ENCODE results near the gene IGDCC3.
A peak's percentile ranks its signal among the peaks of the same experiment; 100 is the strongest.

The IGDCC3 gene

DNA sequence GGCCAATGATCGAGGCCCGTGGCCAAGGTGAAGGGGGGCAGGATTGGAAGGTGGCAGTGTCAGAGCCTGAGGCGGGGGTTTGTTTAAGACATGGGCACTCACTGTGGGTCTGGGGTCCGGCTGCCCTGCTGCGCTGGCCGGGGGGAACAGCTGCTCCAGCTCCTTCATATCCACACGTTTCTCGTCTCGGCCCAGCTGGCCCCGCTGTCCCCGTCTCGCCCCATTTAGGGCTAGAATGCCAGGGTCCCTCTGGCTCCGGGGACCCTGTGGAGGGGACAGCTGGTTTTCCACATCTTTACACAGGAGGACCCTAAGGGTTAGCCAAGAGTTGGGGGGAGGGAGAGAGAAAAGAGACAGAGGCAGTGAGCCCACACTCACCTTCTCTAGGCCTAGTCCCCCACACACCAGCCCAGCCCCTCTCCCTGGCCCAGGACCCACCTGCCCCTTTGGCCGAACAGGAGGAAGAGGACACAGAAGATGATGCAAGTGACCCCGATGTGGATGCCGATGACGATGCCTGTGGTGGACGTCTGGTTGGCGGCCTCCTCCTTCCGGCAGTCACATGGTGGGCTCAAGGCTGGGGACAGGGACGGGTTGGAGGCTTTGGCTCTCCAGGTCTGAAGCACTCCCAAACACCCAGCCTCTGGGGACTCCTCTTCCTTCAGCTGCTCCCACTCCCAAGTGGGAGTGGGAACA is 48.4 kb downstream of the IGDCC3 start:
- no peak for DNase-seq (ENCODE audit: low read depth in 2 of 2)

DNA sequence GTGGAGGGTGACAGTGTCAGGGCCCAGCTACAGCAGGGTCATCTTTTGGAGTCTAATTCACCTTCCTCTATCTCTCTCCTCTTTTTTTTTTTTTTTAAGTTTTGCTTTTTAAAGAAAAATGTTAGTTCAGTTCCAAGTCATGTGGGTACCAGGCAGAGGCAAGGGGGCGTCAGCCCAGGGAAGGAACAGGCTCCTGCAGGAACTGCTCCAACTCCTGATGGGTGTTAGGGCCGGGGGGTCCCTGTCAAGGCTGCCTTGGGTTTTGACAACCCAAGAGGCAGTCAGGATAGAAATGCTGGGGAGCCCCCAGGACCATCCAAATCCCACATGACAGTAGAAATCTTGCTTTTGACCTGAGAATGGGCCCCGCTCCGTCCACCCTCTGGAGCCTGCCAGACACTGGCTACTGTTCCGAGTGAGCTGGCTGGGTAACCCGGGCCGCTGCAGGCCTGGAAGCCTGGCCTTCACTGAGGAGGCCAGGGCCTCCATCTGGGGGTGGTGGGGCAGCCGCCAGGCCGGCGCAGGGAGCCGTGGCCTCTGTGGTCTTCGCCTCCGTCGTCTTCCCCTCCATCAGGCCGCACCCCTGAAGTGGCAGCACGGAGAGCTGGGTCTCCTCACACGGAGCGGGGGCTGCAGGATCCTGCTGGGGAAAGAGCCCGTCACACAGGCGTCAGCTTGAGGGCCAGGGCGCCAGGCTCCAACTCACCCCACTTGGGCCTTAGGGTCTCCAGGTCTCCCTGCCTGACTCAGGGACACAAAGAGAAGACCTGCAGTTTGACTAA is 49.1 kb downstream of the IGDCC3 start:
- DNase-seq (ENCODE audit: low read depth in 2 of 2): no peak

GRCh38 chr15:65327651-65328393 is 50.0 kb downstream of the IGDCC3 start:
- DNase-seq (ENCODE audit: low read depth in 2 of 2): no peak

- DNase-seq (ENCODE audit: low read depth in 2 of 2): no peak
These were observed 51.0 kb downstream of the IGDCC3 start for GRCh38 chr15:65326818-65327217.

- DNase-seq (ENCODE audit: low read depth in 2 of 2): no peak
These were observed 51.7 kb downstream of the IGDCC3 start for GRCh38 chr15:65326117-65326526.

DNA sequence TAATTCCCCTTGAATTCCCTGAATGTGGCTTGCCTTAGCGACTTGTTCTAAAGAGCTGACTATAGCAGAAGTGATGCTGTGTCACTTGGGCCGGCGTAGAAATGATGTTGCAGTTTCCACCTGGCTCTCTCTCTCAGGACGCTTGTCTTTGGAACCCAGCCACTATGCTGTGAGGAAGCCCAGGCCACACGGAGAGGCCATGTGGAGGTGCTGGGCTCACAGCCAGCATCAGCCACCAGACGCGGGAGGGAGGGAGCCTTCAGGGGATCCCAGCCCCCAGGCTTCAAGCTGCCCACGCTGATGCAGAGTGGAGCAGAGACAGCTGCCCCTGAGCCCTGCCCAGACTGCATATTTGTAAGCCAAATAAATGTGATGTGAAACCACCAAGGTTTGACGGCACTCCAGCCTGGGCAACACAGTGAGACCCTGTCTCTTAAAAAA is 54.7 kb downstream of the IGDCC3 start:
- no peak for DNase-seq (ENCODE audit: low read depth in 2 of 2)

- DNase-seq (ENCODE audit: low read depth in 2 of 2): peak; percentile 50 to 52
These were observed 58.9 kb downstream of the IGDCC3 start for GRCh38 chr15:65318870-65319356.

DNA sequence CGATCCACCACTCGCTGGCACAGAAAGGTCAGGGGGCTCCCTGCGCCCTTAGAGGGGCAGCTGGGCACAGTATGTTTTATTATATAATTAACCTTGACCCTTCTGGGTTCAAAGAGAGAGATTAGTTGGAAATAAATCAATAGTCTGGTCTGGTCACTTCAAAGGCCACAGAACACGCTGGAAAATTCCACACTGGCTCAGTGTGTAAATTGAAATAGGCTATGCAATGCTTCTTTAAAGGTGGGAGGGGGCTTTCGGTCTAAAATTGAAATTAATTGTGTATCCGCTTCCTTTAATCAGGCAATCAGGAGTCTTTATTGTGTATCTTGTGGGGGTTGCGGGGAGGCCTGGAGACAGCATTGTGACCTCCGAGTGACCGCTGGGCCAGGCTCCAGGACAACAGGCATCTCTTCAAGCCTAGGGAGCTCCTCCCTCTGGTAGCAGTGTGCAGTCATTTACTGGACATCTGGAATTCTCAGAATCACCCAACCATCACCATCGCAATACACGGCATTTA is 65.3 kb downstream of the IGDCC3 start:
- DNase-seq (ENCODE audit: low read depth in 2 of 2): no peak

- DNase-seq (ENCODE audit: low read depth in 2 of 2): no peak
These were observed 66.0 kb downstream of the IGDCC3 start for GRCh38 chr15:65311760-65312159.

DNA sequence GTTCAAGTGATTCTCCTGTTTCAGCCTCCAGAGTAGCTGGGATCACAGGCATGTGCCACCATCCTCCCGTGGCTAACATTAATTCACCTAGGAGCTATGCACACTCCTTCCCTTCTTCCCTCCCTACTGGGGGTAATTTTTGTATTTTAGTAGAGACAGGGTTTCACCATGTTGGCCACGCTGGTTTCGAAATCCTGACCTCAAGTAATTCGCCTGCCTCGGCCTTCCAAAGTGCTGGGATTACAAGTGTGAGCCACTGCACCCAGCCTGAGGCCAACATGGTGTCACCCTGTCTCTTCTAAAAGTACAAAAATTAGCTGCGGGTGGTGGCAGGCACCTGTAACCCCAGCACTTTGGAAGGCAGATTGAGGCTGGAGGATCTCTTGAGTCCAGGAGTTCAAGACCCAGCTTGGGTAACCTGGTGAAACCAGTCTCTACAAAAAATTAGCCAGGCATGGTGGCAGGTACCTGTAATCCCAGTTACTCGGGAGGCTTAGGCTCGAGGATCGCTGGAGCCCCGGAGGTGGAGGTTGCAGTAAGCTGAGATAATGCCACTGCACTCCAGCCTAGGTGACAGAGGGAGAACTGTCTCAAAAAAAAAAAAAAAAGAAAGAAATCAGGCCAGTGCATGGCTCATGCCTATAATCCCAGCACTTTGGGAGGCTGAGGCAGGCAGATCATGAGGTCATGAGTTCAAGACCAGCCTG is 67.2 kb downstream of the IGDCC3 start:
- no peak for DNase-seq (ENCODE audit: low read depth in 2 of 2)

DNA sequence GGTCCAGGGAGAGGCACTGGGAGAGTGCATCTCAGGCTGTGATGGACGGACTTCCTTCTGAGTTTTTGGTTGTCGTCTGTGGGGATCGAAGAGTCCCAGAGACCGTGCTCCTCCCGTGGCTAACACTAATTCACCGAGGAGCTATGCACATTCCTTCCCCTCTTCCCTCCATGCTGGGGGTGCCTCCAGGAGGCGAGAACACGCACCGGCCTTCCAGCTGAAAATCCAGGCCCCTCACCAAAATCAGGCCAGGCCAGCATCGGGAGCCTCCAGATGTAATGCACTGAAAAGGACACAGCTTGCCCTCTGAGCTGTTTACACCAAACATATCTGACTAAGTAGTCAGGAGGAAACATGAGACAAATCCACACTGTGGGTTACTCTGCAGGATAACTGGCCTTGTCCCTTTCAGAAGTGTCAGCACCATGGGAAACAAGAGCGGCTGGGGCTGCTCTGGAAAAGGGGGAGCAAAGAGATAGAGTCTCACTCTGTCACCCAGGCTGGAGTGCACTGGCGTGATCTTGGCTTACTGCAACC is 67.9 kb downstream of the IGDCC3 start:
- DNase-seq (ENCODE audit: low read depth in 2 of 2): no peak

DNA sequence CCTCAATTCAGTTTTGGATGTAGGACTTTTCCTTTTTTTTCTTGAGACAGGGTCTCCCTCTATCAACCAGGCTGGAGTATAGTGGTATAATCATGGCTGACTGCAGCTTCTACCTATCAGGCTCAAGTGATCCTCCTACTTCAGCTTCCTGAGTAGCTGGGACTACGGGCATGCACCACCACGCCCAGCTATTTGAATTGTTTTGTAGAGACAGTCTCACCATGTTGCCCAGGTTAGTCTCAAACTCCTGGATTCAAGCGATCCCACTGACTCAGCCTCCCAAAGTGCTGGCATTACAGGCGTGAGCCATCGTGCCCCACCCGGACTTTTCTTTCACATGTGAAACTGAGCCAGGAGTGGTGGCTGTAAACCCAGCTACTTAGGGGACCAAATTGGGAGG is 69.8 kb downstream of the IGDCC3 start:
- no peak for DNase-seq (ENCODE audit: low read depth in 2 of 2)

DNA sequence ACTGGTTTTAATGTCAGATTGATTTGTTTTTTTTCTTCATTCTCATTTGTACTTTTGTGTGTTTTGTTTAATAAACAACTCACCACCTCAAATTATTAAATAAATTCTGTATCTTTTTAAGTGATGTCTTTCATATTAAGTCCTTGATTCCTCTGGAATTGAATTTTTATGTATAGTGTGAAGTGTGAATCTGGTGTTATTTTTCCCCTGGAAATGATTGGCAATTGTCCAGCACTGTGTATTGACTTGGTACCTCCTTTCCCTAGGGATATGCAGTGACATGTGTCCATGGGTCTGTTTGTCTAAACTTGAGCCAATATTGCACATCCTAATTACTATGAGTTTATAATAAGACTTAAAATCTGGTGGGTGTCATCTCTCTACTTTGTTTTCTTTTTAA is 71.3 kb downstream of the IGDCC3 start:
- DNase-seq (ENCODE audit: low read depth in 2 of 2): no peak

DNA sequence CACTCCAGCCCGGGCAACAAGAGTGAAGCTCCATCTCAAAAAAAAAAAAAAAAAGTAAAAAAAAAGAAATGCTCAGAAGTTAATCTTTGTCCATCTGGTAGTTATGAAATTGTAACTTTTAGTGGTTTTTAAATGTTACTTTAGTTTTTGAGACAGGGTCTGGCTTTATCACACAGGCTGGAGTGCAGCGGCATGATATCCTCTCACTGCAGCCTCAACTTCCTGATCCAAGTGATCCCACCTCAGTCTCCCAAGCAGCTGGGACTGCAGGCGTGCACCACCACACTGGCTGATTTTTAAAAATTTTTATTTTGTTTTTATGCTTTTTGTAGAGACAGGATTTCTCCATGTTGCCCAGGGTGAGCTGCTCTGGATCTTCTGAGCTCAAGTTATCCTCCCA is 72.0 kb downstream of the IGDCC3 start:
- DNase-seq (ENCODE audit: low read depth in 2 of 2): no peak

DNA sequence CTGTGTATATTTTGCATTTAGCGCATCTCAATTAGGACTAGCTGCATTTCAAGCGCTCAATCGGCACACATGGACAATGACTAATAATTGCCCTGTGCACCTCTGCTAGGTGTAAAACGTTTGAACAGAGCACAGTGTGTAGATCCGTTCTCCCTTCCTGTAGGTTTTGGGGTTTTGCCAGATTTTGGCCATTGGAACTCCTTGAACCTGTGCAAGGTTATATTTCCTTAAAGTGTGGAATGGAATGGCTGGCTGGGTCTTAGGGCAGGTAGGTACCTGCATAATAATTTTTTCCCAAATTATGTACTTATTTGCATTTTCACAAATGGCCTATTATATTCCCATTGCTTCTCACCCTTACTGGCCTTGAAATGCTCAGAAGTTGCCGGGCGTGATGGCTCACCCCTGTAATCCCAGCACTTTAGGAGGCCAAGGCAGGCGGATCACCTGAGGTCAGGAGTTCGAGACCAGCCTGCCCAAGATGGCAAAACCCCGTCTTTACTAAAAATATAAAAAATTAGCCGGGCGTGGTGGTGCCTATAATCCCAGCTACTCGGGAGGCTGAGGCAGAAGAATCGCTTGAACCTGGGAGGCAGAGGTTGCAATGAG is 72.5 kb downstream of the IGDCC3 start:
- DNase-seq (ENCODE audit: low read depth in 2 of 2): no peak

DNA sequence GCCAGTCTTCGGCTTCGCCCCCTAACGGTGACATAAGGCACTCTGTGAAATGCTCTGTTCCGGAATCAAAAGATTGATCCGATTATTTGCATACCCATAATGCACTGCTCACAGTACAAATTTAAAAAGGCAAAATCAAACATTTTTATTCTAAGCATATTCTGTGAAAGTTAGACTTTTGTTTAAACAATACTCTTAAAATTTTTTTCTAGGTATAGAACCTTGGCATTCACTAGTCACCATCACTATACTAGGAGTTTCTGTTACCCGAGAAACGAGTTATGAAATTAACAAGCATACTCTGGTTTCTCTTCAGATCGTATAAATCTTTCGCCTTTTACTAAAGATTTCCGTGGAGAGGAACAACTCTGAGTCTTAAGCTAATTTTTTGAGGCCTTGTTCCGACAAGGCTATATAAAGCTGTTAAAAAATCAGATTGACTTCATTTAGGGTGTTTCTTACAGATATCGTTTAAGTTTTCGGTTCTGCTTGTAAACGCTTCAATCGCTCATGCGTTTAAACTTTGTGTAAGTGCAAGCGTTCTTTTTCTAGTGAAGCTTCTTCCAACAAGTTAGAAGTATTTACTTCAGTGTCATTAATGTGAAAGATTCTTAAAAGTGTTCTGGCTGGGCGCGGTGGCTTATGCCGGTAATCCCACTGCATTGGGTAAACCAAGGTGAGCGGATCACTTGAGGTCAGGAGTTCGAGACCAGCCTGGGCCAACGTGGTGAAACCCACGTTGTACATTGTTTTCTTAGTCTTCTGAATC is 73.2 kb downstream of the IGDCC3 start, which contains the start of gene RNU5B-1:
Gene RNU5B-1, plus strand, starts transcription at position 297 of the 769 bp plus-strand sequence.
- peak; percentile 46 to 59 for DNase-seq (ENCODE audit: low read depth in 2 of 2)

DNA sequence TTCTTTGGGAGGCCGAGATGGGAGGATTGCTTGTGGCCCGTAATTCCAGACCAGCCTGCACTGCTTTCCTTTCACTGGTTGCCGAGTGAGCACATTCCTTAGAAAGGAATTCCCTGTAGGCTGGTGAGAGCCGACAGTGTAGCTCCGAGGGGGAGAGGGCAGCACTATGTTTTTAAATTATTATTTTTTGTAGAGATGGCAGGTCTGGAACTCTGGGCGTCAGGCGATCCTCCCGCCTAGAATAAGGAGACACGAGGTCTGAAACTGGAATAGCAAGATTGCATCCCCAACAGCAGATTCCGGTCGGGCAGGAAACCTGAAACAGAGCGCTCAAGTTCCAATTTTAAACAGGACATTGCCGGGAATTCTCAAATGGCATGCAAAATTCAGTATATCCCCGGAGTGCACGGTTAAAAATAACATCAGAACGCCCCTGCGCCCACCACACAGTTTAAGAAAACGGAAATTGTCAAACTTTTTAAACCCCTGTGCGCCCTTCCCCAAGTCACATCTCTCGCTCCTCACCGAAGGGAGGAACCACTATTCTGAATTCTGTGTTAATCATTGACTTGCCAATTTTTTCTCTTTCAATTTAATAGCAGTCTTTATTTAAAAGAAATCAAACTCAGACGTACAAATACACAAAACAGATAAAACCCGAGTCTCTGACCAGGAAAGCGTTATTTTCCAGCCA is 74.0 kb downstream of the IGDCC3 start:
- DNase-seq (ENCODE audit: low read depth in 2 of 2): no peak

GRCh38 chr15:65302061-65302460 is 75.7 kb downstream of the IGDCC3 start:
- no peak for DNase-seq (ENCODE audit: low read depth in 2 of 2)

GRCh38 chr15:65300924-65301441 is 76.8 kb downstream of the IGDCC3 start:
- no peak for DNase-seq (ENCODE audit: low read depth in 2 of 2)

Measured in activated CD8-positive, alpha-beta memory T cell treated with anti-CD3 and anti-CD28 coated beads for 4 hours (primary cell).